Measurements from ENCODE around the gene SIMC1.
"Not testable (repeated sequence)": the region's sequence is repeated elsewhere in the genome, so short reads cannot be mapped to it uniquely, and the experiment has no call there.

The SIMC1 gene

DNA sequence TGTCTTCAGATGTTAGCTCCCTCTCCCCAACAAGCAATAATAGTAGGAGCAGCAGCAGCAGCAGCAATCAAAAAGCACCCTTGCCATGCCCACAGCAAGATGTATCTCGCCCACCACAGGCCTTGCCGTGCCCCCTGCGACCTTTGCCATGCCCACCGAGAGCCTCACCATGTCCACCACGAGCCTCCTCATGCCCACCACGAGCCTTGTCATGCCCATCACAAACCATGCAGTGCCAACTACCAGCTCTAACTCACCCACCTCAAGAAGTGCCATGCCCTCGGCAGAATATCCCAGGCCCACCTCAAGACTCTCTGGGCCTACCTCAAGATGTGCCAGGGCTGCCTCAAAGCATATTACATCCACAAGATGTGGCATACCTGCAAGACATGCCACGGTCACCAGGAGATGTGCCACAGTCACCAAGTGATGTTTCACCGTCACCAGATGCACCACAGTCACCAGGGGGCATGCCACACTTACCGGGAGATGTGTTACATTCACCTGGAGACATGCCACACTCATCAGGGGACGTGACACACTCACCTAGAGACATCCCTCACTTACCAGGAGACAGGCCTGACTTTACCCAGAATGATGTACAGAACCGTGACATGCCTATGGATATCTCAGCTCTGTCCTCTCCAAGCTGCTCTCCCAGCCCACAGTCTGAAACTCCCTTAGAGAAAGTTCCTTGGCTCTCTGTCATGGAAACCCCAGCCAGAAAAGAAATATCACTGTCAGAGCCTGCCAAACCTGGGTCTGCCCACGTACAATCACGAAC is 52.0 kb downstream of the SIMC1 start:
- DNase-seq (ENCODE audit: extremely low read depth in 1 of 2, low read depth in 1 of 2), result not testable (repeated sequence)

DNA sequence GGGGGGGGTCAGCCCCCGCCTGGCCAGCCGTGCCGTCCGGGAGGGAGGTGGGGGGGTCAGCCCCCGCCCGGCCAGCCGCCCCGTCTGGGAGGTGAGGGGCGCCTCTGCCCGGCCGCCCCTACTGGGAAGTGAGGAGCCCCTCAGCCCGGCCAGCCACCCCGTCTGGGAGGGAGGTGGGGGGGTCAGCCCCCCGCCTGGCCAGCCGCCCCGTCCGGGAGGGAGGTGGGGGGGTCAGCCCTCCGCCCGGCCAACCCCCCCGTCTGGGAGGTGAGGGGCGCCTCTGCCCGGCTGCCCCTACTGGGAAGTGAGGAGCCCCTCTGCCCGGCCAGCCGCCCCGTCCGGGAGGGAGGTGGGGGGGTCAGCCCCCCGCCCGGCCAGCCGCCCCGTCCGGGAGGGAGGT is 67.1 kb downstream of the SIMC1 start:
- not testable (repeated sequence) for DNase-seq (ENCODE audit: extremely low read depth in 1 of 2, low read depth in 1 of 2)

DNA sequence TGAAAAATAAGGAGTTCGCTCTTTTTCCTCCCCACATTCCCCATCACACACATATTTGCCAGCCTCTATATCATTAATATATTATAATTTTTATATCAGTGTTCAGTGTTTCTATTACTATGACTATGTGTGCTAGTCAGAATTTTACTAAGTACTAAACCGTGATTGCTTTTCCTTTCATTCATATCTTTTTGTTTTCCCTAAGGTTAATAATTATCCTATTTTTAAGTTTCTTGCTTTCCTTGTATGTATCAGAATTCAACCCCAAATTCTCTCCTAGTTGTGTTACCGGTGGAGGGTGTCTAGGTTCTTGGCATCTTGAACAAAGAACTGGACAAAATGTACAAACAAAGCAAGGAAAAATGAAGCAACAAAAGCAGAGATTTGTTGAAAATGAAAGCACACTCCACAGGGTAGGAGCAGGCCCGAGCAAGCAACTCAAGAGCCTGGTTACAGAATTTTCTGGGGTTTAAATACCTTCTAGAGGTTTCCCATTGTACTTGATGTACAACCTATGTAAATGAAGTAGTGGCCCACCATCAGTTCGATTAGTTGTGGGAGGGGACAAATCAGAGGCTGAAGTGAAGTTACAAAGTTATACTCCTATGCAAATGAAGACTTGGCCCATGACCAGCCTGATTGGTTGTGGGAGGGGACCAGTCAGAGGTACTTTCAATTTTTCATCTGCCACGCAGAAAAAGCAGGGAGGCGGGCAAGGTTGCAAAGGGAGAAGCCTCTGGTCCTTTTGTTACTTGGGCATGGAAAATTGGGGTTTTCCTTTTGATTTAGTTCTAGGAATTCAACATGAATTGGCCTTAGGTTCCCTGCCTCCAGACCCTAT is 79.5 kb downstream of the SIMC1 start:
- no peak for DNase-seq (ENCODE audit: extremely low read depth in 1 of 2, low read depth in 1 of 2)

DNA sequence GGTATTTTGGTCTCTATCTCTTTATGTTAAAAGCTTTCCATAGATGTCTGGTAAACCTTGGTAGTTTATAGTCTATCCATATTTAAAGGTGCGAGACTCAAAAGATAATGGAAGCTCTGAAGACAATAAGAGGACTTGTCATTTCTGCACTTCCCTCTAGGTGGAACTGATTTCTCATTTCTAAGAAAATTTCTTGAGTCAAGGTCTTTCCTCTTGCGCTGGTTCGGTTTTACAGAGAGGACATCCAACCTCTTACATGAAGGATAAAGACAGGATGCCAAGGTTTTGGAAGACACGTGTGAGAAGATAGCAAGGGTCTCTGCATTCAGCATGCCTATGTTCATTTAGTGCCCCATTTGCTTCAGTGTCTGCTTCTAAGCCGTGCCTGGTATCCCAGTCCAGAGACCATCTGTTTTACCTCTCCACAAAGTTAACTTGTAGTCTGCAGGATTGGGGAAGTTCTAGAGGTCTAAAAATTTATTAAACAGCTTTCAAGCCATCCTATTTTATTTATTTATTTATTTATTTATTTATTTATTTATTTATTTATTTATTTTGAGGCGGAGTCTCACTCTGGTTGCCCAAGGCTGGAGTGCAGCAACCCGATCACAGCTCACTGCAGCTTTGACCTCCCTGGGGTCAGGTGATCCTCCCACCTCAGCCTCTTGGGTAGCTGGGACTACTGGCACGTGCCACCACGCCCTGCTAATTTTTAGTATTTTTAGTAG is 81.8 kb downstream of the SIMC1 start:
- DNase-seq (ENCODE audit: extremely low read depth in 1 of 2, low read depth in 1 of 2), result no peak

DNA sequence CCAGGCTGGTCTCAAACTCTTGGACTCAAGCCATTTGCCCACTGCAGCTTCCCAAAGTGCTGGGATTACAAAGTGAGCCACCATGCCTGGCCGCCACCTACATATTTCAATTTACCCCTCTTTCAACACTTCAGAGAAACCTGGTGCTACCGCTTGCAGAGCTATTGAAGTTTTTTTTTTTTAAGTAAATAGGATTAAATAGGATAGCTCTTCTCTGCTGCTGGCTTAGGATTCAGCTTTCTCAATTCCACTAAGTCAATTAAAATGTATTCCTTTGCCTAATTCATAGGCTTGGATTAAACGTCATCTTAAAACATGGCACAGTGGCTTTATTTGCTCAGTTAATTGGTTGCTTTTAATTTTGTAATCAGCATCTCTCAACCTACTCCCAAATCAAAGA is 82.4 kb downstream of the SIMC1 start:
- DNase-seq (ENCODE audit: extremely low read depth in 1 of 2, low read depth in 1 of 2), result no peak

DNA sequence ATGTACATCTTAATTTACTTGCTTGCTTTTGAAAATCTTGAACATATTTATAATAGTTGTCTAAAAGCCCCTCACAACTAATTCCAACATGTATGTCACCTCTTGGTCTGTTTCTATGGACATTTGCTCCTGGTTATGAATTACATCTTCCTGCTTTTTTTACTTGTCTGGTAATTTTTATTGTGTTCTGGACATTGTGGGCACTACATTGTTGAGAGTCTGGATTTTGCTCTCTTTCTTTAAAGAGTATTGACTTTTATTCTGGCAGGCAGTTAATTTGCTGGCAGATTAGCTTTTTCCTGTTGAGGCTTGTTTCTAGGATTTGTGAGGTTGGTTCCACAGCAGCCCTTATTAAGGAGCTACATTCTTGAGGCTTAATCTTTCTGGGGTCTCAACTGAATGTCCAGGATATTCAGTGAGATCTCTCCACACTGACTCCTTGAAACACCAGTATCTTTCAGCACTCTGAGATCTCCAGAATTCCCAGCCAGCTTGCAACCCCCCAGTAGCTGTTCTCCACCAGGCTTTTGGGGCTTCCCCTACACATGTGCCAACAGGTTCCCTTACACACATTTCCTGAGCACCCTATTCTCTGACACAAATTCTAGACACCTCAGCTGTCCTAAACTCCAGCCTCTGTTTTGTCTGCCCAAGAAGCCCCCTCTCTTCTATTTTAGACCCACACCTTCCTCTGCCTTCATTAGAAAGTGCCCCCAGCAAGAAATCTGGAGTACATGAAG is 96.0 kb downstream of the SIMC1 start:
- no peak for DNase-seq (ENCODE audit: extremely low read depth in 1 of 2, low read depth in 1 of 2)

DNA sequence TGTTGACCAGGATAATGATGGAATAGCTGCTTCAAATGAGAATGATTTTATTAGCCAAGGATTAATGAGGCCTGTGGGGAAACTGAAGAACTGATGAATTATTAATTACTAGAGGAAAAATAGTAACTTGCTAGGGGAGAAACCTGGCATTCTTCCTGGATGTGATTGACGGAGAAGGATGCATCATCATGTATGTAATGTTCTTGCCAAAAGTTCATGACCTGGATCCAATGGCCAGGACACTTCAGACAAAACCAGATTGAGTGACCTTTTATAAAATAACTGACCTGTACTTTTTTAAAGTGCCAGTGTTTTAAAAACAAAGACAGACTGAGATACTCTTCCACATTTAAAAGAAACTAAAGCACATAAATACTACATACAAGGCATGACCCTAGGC is 99.7 kb downstream of the SIMC1 start:
- no peak for DNase-seq (ENCODE audit: extremely low read depth in 1 of 2, low read depth in 1 of 2)

DNA sequence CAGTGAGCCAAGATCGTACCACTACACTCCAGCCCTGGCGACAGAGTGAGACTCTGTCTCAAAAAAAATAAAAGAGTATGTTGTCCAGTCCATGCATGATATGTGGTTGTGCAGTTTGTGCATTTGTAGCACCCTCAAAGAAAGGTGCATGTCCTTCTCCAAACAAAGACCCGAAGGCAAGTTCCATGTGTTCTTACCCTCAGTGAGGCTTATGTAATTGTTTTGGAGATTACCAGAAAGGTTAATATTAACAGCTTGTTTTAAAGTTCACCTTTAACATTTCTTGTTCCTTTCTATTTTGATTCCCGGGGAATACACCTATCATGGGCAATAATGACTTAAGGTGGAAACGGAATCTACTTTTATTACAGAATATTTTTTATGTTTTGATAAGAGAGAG is 101.1 kb downstream of the SIMC1 start:
- DNase-seq (ENCODE audit: extremely low read depth in 1 of 2, low read depth in 1 of 2), result no peak

DNA sequence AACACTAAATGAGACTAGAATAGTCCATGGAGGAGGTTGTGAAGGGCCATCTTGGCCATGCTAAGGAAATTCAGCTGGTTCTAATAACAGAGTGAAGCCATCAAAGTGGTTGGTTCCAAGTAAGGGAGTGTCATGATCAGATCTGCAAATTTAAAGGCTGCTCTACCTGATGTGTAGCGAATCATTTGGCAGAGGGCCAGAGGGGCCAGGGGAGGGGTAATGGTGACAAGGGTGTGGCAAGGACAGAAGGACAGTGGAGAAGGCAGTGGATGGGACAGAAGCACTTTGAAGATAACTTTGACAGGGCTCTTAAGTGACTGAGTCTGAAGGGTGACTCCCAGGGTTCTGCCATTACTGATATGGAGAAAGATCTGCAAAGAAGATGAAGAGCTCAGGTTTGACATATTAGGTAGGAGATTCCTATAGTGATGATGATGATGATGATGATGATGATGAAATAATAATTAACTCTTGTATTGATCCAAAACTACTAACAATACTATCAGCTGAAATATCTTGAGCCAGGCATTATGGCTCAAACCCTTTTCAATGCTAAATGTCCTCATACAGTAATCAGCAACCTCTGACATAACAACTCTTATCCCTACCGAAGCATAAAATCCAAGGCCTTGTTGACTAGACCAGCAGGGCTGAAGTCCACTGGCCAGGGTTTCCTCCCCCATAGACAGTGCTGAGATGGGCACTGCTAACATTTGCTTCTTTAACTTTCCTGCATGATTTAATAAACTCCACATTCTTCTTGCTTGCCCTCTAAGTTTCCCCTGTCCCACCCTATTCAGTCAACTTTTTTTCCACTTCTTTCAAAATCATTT is 103.3 kb downstream of the SIMC1 start:
- DNase-seq (ENCODE audit: extremely low read depth in 1 of 2, low read depth in 1 of 2), result no peak

DNA sequence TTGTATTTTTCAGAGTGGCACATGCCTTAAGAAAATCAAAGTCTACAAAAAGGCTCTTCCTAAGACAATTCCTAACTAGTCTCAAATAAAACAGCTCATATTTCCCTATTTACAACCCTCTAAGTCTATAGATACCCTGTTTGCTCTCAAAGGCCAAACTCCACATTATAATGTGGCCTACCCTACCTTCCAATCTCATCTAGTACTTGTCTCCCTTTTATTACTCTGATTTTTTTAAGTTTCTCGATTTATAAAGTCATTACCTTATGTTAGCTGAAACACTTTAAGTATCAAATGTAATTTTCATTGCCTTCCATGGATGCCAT is 103.9 kb downstream of the SIMC1 start:
- no peak for DNase-seq (ENCODE audit: extremely low read depth in 1 of 2, low read depth in 1 of 2)

DNA sequence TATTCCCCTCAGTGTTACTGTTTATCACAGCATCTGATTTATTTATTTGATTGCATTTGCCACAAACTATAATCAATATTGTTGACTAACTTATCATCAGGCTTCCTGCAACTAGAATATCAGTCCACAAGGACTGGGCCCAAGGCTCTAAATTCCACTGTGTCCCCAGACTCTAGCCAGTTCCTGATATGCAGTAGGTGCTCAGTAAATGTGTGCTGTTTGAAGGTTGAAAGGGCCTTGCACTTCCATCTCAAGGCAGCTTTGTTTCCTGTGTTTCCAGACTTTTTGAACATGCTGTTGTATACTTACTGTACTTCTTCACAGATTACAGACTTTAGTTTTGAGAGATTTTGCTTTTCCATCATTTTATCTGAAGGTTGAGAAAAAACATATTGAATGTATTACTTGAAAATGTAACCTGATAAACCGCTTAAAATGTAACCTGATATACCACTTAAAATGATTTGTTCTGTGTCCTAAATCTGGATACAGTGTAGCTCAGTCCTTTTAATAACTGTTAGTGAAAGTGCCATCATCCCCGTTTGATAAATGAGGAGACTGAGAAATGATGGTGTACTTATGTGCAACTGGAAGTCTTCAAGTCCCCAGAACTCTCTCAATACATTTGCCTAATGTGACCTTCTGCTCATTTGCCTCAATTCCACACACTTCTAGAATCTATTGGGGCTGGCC is 104.7 kb downstream of the SIMC1 start:
- no peak for DNase-seq (ENCODE audit: extremely low read depth in 1 of 2, low read depth in 1 of 2)

DNA sequence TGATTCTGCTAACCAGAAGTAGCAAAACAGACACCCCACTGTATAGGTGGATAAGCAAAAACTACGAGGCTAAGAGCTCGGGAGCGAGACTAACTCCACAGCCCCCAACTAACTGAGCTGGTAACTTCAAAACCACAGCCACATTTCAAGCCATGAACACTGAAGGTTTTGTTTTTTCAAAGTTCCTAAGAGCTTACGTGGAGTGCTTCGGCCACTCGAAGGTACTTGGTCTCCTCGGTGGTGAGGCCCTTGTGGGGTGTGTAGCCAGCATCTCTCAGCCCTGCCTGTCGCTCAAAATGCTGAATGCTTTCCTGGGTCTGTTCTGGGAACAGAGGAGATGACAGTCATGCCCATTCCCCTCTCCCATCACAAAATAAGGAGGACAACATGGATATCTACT is 112.2 kb downstream of the SIMC1 start:
- no peak for DNase-seq (ENCODE audit: extremely low read depth in 1 of 2, low read depth in 1 of 2)

DNA sequence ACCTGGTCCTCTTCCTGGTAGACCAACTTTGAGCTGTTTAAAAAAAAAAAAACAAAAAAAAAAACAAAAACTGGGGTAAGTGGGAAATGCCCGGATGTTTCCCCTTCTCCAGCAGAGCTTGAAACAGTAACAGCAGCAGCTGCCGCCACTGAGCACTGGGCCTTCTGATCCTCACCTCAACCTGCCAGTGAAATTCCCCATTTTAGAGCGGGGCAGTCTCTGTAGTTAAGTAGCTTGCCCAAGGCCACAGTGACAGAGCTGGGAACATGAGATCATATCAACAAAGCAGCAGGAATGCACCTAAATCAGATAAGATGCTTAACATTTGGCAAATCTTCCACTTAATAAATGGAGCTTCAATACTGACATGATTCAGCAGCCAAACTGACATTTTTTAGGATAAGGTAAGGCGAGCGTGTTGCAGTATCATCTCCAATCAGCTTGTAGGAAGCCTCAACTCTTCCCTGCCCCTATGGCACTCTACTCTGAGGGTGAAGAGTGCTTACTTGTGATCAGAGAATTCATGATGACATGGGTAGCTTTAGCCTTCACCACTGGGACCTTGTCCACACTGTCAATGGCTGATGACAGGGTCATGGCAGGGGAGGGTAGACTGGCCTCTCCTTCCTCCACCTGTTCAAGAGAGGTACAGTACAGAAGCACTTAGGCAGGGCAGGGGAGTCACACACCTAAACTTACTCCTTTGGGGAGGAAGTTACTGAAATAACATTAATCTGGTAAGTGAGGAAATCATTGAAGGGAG is 114.1 kb downstream of the SIMC1 start:
- no peak for DNase-seq (ENCODE audit: extremely low read depth in 1 of 2, low read depth in 1 of 2)

DNA sequence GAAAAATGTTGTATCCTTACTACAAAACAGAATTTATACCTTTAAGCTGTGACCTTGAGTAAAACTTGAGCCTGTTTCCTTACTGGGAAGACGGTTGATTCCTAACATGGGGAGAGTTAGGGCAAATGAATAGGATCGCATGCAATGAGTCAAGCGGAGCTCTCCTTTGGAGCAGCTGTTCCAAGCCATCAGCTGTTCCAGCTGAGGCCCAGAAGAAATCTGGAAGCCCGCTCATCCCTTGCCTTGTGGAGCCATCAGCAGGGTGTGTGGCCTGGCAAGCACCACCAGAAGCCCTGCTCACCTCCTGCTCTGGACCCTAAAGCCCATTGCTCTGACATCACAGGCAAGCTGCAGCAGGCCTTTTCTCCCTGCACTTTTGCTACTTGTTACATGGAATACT is 115.3 kb downstream of the SIMC1 start:
- no peak for DNase-seq (ENCODE audit: extremely low read depth in 1 of 2, low read depth in 1 of 2)

DNA sequence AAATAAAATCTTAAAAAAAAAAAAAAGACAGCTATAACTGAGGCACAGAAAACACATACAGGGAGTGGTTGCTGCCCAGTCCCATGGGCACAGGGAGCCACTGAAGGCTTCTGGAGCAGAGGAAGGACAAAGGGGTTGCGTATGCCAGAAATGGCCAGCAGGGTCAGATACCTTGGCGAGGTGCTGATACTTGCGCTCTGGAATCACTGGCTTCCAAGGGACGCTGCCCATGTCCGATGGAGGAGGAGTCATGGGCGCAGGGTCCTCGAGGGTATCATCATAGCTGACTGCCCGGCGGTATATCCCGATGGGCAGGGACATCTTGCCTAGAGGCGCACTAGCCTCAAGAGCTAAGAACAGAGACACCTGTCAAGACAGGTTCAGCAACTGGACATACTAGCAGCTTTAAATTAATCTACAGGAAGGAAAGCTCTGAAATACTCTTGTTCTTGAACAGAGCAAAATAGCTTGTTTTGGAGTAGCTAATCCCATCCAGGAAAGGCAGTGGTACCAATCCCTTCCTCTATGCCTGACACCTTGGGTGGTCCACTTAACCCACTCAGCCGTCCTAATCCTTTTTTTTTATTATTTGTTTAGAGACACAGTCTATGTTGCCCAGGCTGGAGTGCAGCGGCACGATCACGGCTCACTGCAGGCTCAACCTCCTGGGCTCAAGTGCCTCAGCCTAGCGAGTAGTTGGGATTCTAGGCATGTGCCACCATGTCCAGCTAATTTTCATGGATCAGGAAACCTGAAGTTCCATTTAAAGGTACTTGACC is 117.4 kb downstream of the SIMC1 start:
- DNase-seq (ENCODE audit: extremely low read depth in 1 of 2, low read depth in 1 of 2), result no peak

DNA sequence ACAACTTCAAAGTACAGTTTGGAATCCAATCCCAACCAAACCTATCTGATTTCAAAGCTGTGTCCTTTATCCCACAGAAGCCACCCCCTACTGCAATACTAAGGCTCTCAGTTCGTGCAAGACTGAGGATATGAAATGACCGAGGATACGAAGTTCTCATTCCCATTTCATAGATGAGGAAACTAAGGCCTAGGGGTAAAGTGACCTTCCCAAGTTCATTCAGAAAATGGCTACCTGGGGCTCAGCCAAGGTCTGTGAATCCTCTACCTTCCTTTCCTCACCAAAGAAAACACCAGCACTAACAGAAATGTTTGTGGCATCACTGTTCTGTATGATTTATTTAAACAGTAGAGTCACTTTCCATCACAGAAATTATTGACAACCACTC is 117.9 kb downstream of the SIMC1 start:
- no peak for DNase-seq (ENCODE audit: extremely low read depth in 1 of 2, low read depth in 1 of 2)

DNA sequence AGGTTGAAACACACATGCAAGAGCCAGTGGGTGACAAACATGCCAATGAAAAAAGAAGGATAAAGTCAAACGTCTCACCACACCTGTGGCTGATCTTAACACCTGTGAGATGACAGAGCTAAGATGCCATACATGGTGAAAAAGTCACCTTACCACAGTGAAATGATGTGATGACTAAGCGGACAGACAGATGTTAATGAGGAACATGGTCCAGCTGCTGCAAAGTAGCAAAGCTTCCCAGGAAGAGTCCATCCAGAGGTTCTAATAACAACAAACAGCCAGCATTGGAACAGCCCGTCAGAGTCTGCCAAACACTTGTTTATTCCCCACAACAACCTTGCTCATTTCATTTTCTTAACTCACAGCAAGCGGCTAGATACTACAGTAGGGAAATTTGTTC is 121.4 kb downstream of the SIMC1 start:
- no peak for DNase-seq (ENCODE audit: extremely low read depth in 1 of 2, low read depth in 1 of 2)

DNA sequence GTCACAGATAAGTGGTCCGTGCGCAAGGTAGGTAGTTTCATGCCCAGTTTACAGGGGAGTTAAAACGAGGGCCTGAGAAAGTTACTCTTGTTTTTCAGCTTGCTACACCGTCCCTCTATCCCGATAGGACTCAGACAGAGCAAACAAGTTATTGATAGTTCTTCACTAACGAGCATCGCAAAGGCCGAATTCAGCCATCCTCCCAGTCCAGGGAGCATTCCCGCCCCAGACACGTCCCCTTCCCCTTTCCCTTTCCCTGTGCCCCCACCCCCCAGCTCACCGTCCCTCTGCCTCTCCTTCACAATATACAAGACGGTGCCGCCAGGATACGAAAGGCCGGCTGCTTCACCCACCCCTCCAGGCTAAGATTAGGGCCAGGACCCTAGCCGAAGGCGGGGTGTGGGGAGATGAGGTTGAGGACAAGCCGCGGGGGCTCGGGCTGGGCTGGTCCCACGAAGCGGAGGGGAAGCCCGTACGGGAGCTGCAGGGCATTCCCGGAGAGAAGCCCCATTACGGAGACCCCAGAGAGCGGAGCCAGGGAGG is 122.7 kb downstream of the SIMC1 start:
- DNase-seq (ENCODE audit: extremely low read depth in 1 of 2, low read depth in 1 of 2), result no peak

Data from stimulated activated CD8-positive, alpha-beta memory T cell treated with anti-CD3 and anti-CD28 coated beads, Interleukin-7, amount 100 ng/mL, for 48 hours (primary cell).